ENCODE measurements around the gene PC.

DNA sequence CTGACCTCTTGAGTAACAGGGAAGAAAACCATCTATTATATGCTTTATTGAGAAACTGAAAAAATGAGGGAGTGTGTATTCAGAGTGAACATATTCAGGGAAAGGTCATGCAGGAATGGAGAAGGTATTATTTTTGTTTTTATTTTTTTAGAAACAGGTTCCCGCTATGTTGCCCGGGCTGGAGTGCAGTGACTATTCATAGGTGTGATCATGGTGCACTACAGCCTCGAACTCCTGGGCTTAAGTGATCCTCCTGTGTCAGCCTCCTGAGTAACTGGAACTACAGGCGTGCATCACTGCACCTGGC lies 123.7 kb downstream of the PC start:
- TF ChIP-seq CTCF (IDR thresholded peaks at IDR 0.05) (no peak), POLR2A (IDR thresholded peaks at IDR 0.05) (no peak), POLR2AphosphoS5 (IDR thresholded peaks at IDR 0.05) (no peak)

Measured in sigmoid colon (tissue), 4 donors.